Stimulated activated CD8-positive, alpha-beta memory T cell treated with anti-CD3 and anti-CD28 coated beads, Interleukin-12 subunit alpha, Interleukin-12 subunit beta, amount 100 ng/mL, for 24 hours (primary cell): ENCODE results near the gene MRPL57.
"Not testable (repeated sequence)": the region's sequence is repeated elsewhere in the genome, so short reads cannot be mapped to it uniquely, and the experiment has no call there.

Experiments
- DNase-seq: peaks from one replicate; pipeline ENCODE4 v3.0.0-alpha.2; 2020; ENCODE audit errors: extremely low read depth

The MRPL57 gene

GRCh38 chr13:21176215-21176981, at the start of gene MRPL57, which contains the start of gene SKA3:
MRPL57 (plus strand) TSS chr13:21176658; CDS start chr13:21176917, 259 bp downstream.
SKA3 (minus strand) TSS chr13:21176552; CDS start chr13:21176477, 75 bp downstream.
- peak; percentile 82 for DNase-seq

GRCh38 chr13:21130116-21130515, 46.3 kb upstream of the MRPL57 start:
- no peak for DNase-seq

DNA sequence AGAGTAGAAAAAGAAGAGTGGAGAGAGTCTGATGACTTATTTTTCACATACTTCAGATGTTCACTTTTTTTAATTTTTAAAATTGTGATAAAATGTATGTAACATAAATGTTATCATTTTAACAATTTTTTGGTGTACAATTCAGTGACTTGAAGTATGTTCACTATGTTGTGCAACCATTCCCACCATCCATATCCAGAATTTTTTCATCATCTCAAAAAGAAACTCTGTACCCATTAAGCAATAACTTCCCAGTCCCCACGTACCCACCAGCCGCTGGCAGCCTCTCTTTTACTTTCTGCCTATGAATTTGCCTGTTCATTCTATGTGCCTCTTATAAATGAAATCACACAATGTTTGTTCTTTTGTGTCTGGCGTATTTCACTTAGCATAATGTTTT, 43.4 kb upstream of the MRPL57 start:
- no peak for DNase-seq

- no peak for DNase-seq
These were observed 42.0 kb upstream of the MRPL57 start for GRCh38 chr13:21134475-21134874.

DNA sequence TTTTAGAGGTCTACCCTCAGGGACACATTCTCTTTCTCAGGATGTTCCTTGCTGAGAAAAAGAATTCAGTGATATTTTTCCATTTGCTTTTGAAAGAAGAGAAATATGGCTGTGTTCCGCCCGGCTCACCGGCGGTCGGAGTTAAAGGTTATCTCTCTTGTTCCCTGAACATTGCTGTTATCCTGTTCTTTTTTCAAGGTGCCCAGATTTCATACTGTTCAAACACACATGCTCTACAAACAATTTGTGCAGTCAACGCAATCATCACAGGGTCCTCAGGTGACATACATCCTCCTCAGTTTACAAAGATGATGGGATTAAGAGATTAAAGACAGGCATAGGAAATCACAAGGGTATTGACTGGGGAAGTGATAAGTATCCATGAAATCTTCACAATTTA, 40.6 kb upstream of the MRPL57 start:
- DNase-seq = not testable (repeated sequence)

DNA sequence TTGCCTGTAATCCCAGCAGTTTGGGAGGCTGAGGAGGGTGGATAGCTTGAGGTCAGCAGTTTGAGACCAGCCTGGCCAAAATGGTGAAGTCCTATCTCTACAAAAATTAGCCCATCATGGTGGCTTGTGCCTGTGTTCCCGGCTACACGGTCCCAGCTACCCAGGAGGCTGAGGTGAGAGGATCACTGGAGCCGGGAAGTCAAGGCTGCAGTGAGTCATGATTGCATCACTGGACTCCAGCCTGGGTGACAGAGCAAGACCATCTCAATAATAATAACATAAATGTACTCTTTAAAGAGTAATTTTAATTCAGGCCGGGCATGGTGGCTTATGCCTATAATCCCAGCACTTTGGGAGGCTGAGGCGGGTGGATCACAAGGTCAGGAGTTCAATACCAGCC, 38.8 kb upstream of the MRPL57 start:
- DNase-seq = no peak

DNA sequence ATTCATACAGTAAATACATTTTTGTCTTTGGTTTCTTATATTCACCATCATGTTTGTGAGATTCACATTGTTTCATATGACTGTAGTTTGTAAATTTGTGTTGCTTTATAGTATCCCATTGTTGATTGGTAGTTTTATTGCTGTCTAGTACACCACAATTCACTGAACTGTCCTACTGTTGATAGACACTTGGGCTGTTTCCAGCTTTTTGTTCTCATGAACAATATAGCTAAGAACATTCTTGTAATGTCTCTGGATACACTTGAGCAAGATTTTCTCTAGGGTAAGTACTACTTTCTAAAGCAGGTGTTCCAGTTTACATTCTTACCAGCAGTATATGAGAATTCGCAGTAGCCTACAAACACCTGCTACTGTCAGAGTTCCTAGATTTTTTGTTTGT, 37.9 kb upstream of the MRPL57 start:
- DNase-seq = no peak

GRCh38 chr13:21139374-21139773, 37.1 kb upstream of the MRPL57 start:
- DNase-seq = no peak

DNA sequence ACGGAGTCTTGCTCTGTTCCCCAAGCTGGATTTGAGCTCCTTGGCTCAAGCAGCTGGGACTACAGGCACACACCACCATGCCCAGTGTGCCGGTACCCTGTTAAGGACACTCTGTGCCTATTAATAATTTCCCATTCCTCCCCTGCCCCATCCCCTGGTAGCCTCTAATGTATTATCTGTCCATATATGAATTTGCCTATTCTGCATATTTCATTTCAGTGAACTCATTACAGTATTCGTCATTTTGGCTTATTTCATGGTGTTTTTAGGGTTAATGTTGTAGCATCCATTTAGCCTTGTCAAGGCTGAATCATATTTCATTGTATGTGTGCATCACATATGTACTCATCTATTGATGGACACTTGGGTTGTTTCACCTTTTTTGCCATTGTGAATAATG, 33.7 kb upstream of the MRPL57 start:
- DNase-seq = no peak

DNA sequence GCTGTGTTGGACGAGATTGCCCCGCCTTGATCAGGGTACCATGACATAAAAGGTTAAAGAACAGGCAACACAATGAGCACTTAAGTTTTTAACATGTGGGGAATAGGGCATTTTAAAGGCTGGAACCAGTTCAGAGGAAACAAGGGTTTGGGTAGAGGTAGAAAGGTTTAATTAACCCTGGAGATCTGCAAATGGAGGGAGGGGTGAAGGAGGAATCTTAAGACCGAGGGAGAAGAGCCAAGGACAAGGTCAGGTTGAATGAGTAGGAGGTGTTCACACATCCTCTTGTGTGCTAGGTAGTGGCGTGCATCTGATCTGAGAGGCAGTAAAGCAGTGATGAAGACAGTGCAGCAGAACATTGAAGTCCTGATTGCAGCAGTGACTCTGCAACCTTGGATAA, 28.6 kb upstream of the MRPL57 start:
- DNase-seq = no peak

GRCh38 chr13:21148557-21149258, 27.8 kb upstream of the MRPL57 start:
- DNase-seq = no peak

DNA sequence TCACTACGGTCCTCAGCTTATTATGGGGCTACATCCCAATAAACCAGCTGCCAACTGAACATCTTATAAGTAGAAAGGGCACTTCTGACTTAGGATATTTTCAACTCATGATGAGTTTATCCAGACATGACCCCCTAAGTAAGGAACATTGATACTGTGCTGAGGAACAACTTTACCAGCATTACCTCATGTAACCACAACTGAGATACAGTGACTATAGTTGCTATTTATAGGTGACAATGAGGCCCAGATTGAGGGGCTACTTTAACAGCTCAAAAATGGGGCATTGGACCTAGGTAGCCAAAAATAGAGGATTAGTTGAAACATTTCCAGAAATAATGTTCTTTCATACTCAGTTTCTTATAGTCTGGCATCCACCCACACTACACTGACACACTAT, 26.9 kb upstream of the MRPL57 start:
- DNase-seq = no peak

DNA sequence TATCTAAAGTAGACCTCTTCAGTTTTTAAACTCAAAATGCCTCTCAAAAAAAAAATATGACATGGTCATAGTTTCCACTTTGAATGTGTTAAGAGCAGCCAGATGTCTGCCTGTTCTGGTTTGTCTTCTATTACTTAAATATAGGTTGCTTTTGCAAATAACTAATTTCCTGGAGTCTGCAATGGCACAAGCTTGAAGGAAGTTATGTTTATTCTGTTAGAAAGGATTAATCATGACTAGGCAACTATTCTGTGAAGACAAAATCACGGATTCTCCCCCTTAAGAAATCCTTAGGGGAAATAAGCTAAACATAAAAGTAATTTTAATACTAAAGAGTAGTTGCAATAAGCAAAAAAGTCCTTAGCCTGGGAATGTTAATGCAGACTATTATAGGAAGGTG, 26.4 kb upstream of the MRPL57 start:
- no peak for DNase-seq

GRCh38 chr13:21152251-21152899, 24.1 kb upstream of the MRPL57 start:
- DNase-seq = no peak

- no peak for DNase-seq
These were observed 11.8 kb upstream of the MRPL57 start for GRCh38 chr13:21164631-21165030.

- DNase-seq = not testable (repeated sequence)
These were observed 10.9 kb upstream of the MRPL57 start for GRCh38 chr13:21165606-21166005.

DNA sequence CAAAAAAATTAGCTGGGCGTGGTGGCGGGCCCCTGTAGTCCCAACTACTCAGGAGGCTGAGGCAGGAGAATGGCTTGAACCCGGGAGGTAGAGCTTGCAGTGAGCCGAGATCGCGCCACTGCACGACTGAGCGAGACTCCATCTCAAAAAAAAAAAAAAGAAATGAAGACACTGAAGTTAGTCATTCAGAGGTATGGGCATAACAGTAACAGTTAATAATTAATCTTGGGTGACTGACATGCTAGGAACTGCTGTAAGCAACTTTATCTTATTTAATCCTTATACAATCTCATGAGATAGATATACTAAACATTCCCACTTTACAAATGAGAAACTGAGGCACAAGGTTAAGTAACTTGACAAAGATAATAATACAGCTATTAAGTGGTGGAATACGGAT, 5.0 kb upstream of the MRPL57 start:
- no peak for DNase-seq

DNA sequence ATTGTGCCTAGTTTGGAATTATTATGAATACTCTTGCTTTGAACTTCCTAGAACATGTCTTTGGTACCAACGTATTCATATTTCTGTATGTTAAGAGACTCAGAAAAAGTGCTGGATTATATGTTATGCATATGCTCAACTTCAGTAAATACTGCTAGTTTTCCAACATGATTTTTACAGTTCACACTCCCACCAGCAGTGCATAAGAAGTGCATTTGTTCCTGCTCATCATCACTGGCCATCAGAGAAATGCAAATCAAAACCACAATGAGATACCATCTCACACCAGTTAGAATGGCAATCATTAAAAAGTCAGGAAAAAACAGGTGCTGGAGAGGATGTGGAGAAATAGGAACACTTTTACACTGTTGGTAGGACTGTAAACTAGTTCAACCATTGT, 2.7 kb upstream of the MRPL57 start:
- DNase-seq = not testable (repeated sequence)

GRCh38 chr13:21175656-21176214, 723 bp upstream of the MRPL57 start:
- no peak for DNase-seq

DNA sequence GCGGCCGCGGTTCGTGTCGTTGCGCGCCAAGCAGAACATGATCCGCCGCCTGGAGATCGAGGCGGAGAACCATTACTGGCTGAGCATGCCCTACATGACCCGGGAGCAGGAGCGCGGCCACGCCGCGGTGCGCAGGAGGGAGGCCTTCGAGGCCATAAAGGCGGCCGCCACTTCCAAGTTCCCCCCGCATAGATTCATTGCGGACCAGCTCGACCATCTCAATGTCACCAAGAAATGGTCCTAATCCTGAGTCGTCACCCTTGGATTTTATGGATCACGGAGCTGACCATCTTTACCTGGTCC, 475 bp downstream of the MRPL57 start:
- DNase-seq = no peak

DNA sequence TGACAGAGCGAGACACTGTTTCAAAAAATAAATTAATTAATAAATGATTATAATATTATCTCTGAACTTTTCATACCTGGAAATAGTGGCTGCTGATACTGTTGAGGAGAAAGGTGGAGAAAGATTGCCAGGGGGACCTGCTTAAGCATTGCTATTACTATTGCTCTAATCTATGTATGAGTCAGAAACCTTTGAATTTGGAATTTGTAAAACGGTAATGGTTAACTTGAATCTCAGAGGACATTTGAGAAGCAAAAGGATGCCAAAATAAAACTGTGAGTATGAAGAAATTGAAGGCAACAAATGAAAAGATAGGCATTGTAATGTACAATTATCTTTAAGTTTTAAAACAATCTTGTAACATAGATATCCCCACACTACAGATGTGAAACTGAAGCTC, 5.2 kb downstream of the MRPL57 start:
- no peak for DNase-seq

GRCh38 chr13:21186410-21186809, 10.0 kb downstream of the MRPL57 start:
- not testable (repeated sequence) for DNase-seq

GRCh38 chr13:21194756-21195155, 18.3 kb downstream of the MRPL57 start:
- not testable (repeated sequence) for DNase-seq
